Measurements from ENCODE around the gene TSPAN18.

GRCh38 chr11:44959064-44959463, 232.3 kb downstream of the TSPAN18 start:
- no peak for TF ChIP-seq EZH2 (IDR thresholded peaks at IDR 0.05; ENCODE audit: borderline replicate concordance)
- TF ChIP-seq CTCF (IDR thresholded peaks at IDR 0.05; ENCODE audit: poor library complexity), result no peak
- no peak for TF ChIP-seq EZH2phosphoT487 (IDR thresholded peaks at IDR 0.05; ENCODE audit: low read depth, severe bottlenecking, unreplicated experiment)
